HTR-8/SVneo (cell line): ENCODE data around the gene NFX1.

Source experiments
- DNase-seq: peaks from one replicate; pipeline ENCODE4 v3.0.0; 2011; ENCODE audit warnings: low spot score, mixed read lengths; ENCODE audit not compliant: insufficient read length
- FAIRE-seq: peaks from 2 replicates; lab custom pipeline; 2011; peaks lifted over from hg19 to GRCh38; lab: Jason Lieb, UNC

NFX1 gene

GRCh38 chr9:33290247-33291030 is at the start of gene NFX1:
Gene NFX1 (plus strand): TSS chr9:33290516. CDS start chr9:33290573, 57 bp downstream.
- DNase-seq (peak; percentile 89), FAIRE-seq (peak; percentile 76)

- DNase-seq (no peak), FAIRE-seq (no peak)
Observed at GRCh38 chr9:33241298-33241697, 49.0 kb upstream of the NFX1 start.

- FAIRE-seq = no peak
- no peak for DNase-seq
Observed at GRCh38 chr9:33242609-33243134, 47.6 kb upstream of the NFX1 start.

GRCh38 chr9:33244137-33244784 is 46.1 kb upstream of the NFX1 start:
- FAIRE-seq (no peak), DNase-seq (no peak)

- DNase-seq (no peak), FAIRE-seq (no peak)
Observed at GRCh38 chr9:33245341-33245740, 45.0 kb upstream of the NFX1 start.

GRCh38 chr9:33246269-33246860 is 44.0 kb upstream of the NFX1 start:
- no peak for FAIRE-seq

GRCh38 chr9:33248606-33249005 is 41.7 kb upstream of the NFX1 start:
- FAIRE-seq (no peak), DNase-seq (no peak)

More at GRCh38 chr9:33246269-33246860, 44.0 kb upstream of the NFX1 start:
- DNase-seq = no peak

GRCh38 chr9:33249087-33249658 is 41.1 kb upstream of the NFX1 start:
- no peak for DNase-seq
- no peak for FAIRE-seq

- FAIRE-seq (no peak), DNase-seq (no peak)
Observed at GRCh38 chr9:33249983-33250382, 40.3 kb upstream of the NFX1 start.

- FAIRE-seq = no peak
- DNase-seq = no peak
Observed at GRCh38 chr9:33250458-33250995, 39.8 kb upstream of the NFX1 start.

- FAIRE-seq (no peak), DNase-seq (no peak)
Observed at GRCh38 chr9:33254211-33254610, 36.1 kb upstream of the NFX1 start.

- DNase-seq (no peak), FAIRE-seq (no peak)
Observed at GRCh38 chr9:33255014-33255413, 35.3 kb upstream of the NFX1 start.

- DNase-seq (no peak), FAIRE-seq (no peak)
Observed at GRCh38 chr9:33255471-33255870, 34.8 kb upstream of the NFX1 start.

- FAIRE-seq (no peak), DNase-seq (no peak)
Observed at GRCh38 chr9:33256236-33256635, 34.1 kb upstream of the NFX1 start.

- DNase-seq (no peak), FAIRE-seq (no peak)
Observed at GRCh38 chr9:33257276-33257675, 33.0 kb upstream of the NFX1 start.

GRCh38 chr9:33260372-33260771 is 29.9 kb upstream of the NFX1 start:
- no peak for FAIRE-seq
- DNase-seq = no peak

- peak; percentile 8 for DNase-seq
- FAIRE-seq = no peak
Observed at GRCh38 chr9:33263131-33264002, 26.9 kb upstream of the NFX1 start.

- no peak for FAIRE-seq
- peak; percentile 10 for DNase-seq
Observed at GRCh38 chr9:33264003-33264472, 26.3 kb upstream of the NFX1 start.

GRCh38 chr9:33264473-33265177 is 25.7 kb upstream of the NFX1 start, which contains the start of the genes BAG1 and CHMP5:
Gene BAG1 (minus strand): TSS chr9:33264708.
Gene CHMP5 (plus strand): TSS chr9:33265049. CDS start chr9:33265079, 30 bp downstream.
- FAIRE-seq (peak; percentile 46), DNase-seq (peak; percentile 93)
